Prostate gland (tissue), 2 donors: ENCODE measurements around the gene TOM1. TPM values are rescaled to one million over a fixed set of nuclear protein-coding genes. Genes with fewer than 3 reads are reported as not detected.

ENCODE experiments used
- DNase-seq: peaks from one replicate; pipeline ENCODE4 v3.0.0-alpha.2; 2019; ENCODE audit warnings: low spot score
- H3K27ac ChIP-seq, 2 donors: fragments of 200-600 bp; sonication (generic); 2 replicates each; pipeline ENCODE4 v1.5.1; 2017 to 2019
- H3K27me3 ChIP-seq: fragments of 200-600 bp; sonication (generic); replicated peaks from 2 replicates; pipeline ENCODE4 v1.5.1; 2019; ENCODE audit not compliant: insufficient read depth
- H3K36me3 ChIP-seq, 2 donors: fragments of 200-600 bp; sonication (generic); 1 replicate in 1 of 2; 2 replicates in 1 of 2; pipeline versions ENCODE4 v1.5.1 to v1.8.1; 2017 to 2019
- H3K4me1 ChIP-seq: fragments of 200-600 bp; sonication (generic); replicated peaks from 2 replicates; pipeline ENCODE4 v1.5.1; 2019
- H3K4me3 ChIP-seq, 2 donors: fragments of 200-600 bp; sonication (generic); 2 replicates each; pipeline ENCODE4 v1.5.1; 2017 to 2019
- H3K9me3 ChIP-seq: fragments of 200-600 bp; sonication (generic); 2 replicates; pipeline ENCODE4 v1.5.1; 2017
- POLR2A ChIP-seq: fragments of 450-650 bp; IDR thresholded peaks from one replicate; pipeline ENCODE4 v1.6.1; 2016; ENCODE audit warnings: antibody characterized with exemption, mild to moderate bottlenecking
- POLR2AphosphoS5 ChIP-seq: sonication (generic); formaldehyde crosslinking; IDR thresholded peaks from one replicate; pipeline ENCODE4 v1.6.1; 2017; ENCODE audit warnings: antibody characterized with exemption
- WGBS: methylation state at CpG from one replicate; pipeline ENCODE4 v1.1.5; 2018; 5-methylcytosine and 5-hydroxymethylcytosine counted together
- intact Hi-C: fragments of 100-400 bp; cut with DNase I; formaldehyde crosslinking; loops from one replicate; pipeline ENCODE4 v1.14.2; 2022
- total RNA-seq, 2 donors: library from RNA; depleted of rRNA; stranded (reverse); fragments of >200 nt; gene quantifications; one replicate each; pipeline ENCODE4 v1.1.0, GENCODE V29; 2016
- TF ChIP-seq, protein P1 (sequence below), 4 experiments: fragments of 200-600 bp in 2 of 4; fragments of 450-650 bp in 2 of 4; sonication (generic) in 2 of 4; IDR thresholded peaks; 1 replicate in 3 of 4; 2 replicates in 1 of 4; pipeline ENCODE4 v1.5.1; 2016 to 2019; ENCODE audit warnings: antibody characterized with exemption in 4 of 4, mild to moderate bottlenecking in 2 of 4, moderate library complexity in 2 of 4

Gene TOM1
- total RNA-seq, 2 donors from 2014 or later = 65.6 to 68.6 TPM

DNA sequence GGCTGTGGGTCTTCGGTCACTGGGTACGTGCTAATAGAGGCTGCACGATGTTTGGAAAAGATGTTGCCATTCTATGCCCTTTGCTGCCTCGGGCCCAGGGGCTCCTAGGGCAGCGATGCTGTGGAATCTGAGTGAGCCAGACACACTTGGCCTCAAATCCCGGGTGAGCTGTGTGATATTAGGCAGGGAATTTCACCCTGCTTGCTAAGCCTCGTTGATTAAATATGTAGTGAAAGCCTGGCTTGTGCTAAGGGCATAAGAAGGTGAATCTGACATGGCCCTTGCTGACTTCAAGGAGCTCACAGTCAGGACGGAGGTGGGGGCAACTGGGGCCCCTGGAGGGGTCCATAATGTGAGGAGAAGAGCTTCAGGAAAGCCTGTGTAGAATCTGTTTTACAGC is 75.8 kb downstream of the TOM1 start:
- no peak overlapping the region for H3K27ac ChIP-seq
- no peaks in the 10 kb centered on the region for H3K27me3 ChIP-seq
- no peaks in the 10 kb centered on the region for H3K36me3 ChIP-seq
- intact Hi-C loops = no loop called here
- no peak for DNase-seq
- TF ChIP-seq, protein P1, sequence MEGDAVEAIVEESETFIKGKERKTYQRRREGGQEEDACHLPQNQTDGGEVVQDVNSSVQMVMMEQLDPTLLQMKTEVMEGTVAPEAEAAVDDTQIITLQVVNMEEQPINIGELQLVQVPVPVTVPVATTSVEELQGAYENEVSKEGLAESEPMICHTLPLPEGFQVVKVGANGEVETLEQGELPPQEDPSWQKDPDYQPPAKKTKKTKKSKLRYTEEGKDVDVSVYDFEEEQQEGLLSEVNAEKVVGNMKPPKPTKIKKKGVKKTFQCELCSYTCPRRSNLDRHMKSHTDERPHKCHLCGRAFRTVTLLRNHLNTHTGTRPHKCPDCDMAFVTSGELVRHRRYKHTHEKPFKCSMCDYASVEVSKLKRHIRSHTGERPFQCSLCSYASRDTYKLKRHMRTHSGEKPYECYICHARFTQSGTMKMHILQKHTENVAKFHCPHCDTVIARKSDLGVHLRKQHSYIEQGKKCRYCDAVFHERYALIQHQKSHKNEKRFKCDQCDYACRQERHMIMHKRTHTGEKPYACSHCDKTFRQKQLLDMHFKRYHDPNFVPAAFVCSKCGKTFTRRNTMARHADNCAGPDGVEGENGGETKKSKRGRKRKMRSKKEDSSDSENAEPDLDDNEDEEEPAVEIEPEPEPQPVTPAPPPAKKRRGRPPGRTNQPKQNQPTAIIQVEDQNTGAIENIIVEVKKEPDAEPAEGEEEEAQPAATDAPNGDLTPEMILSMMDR (IDR thresholded peaks at IDR 0.05) = no peak
- TF ChIP-seq POLR2AphosphoS5 (no peak), POLR2A (no peak)
- H3K9me3 ChIP-seq = no peaks in the 10 kb centered on the region
- no peak overlapping the region for H3K4me3 ChIP-seq
- H3K4me1 ChIP-seq = no peaks in the 10 kb centered on the region
- 76% methylated on average over 8 of the region's 8 CpGs for WGBS

DNA sequence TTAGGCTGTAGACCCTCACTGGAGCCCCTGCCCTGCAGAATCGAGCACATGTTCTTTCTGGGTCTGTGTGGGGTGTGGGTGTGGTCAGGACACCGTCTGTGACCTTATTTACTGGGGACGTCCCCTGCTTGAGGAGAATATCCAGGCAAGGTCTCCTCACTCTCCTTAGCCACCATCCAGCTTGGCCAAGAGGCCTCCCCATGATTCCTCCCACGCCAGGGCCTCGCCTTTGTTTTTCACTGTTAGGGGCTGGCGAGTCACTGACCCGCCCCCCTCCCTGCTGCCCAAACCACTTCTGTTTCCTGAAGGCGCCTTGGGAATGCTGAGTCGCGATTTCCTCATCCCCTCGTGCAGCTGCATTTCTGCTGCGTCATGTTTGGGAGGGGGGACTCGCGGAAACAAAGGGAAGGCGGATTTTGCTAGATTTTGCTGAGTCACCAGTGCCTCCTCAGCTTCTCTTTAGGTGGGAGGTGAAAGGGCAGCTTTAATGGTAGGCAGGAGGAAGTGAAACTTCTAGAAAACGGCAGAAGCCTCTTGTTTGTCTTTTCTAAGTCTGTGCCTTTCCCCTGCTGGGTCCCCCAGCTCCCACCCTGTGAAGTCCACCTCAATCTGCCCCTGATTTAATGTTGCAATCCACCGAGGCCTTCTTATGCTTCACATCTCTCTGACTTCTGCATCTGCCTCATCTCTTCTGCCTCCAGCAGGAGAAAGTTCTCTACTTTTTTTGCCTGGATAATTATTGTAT is 77.2 kb downstream of the TOM1 start:
- intact Hi-C loops = no loop called here
- TF ChIP-seq, protein P1 (IDR thresholded peaks at IDR 0.05) = no peak
- peak; percentile 98 for TF ChIP-seq POLR2AphosphoS5
- 11% methylated on average over 17 of the region's 17 CpGs for WGBS

DNA sequence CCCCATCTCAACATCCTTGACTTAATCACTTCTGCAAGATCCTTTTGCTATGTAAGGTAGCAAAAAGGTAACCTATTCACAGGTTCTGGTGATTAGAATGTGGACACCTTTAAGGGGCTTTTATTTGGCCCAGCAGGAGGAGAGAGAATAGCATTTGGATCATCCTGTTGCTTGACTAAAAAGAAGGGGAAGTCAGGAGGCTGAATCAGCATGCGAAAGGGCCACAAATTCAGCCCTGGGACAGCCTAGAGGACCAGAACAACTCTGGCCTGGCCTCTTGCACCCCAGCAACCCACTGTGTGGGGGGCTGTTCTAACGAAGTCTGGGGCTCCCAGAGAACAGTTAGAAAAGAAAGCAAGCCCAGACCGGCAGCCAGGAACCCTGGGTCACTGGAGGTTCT is 78.0 kb downstream of the TOM1 start:
- Histone ChIP-seq H3K36me3 (no peaks in the 10 kb centered on the region), H3K27me3 (no peaks in the 10 kb centered on the region), H3K4me1 (no peaks in the 10 kb centered on the region), H3K9me3 (no peaks in the 10 kb centered on the region), H3K27ac (peak overlapping the region in 1 of 2 donors; percentile 49), H3K4me3 (no peak overlapping the region)
- intact Hi-C loops = no loop called here
- TF ChIP-seq, protein P1 (IDR thresholded peaks at IDR 0.05) = no peak
- TF ChIP-seq POLR2AphosphoS5 (no peak), POLR2A (no peak)
- WGBS = 85% methylated on average over 3 of the region's 3 CpGs
- no peak for DNase-seq

More for the DNA sequence above, 77.2 kb downstream of the TOM1 start:
- DNase-seq = peak; percentile 91
- Histone ChIP-seq H3K4me3 (no peak overlapping the region), H3K27me3 (no peaks in the 10 kb centered on the region), H3K36me3 (no peaks in the 10 kb centered on the region), H3K27ac (peak overlapping the region; percentile 28 to 49), H3K9me3 (no peaks in the 10 kb centered on the region), H3K4me1 (no peaks in the 10 kb centered on the region)

DNA sequence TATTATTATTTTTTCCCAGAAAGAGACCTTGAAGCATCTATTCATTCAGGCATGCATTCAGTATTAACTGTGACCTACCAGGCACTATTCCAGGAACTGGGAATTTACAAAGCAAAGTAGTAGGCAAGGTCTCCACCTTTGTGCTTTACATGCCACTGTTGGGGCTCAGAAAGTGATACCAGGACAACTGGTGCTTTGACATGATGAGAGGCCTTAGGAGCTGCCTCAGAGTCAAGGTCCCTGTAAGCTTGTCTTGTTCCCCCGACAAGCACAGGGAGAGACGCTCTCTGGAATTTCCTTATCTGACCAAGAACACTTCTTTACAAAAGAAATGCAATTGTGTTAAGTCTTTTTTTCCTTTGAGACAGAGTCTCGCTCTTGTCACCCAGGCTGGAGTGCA is 78.9 kb downstream of the TOM1 start:
- no peak overlapping the region for H3K27ac ChIP-seq
- intact Hi-C loops = no loop called here
- no peaks in the 10 kb centered on the region for H3K4me1 ChIP-seq
- H3K4me3 ChIP-seq = no peak overlapping the region
- TF ChIP-seq POLR2A (no peak), POLR2AphosphoS5 (no peak)
- TF ChIP-seq, protein P1 (IDR thresholded peaks at IDR 0.05) = no peak
- H3K27me3 ChIP-seq = no peaks in the 10 kb centered on the region
- no peak for DNase-seq
- 53% methylated on average over 3 of the region's 3 CpGs for WGBS
- no peaks in the 10 kb centered on the region for H3K36me3 ChIP-seq
- no peaks in the 10 kb centered on the region for H3K9me3 ChIP-seq
